ENCODE data around the gene COX19.

Gene COX19

GRCh38 chr7:951881-952547 is 23.3 kb downstream of the COX19 start:
- Histone ChIP-seq H3K4me3 (no peak overlapping the region), H3K27ac (no peak overlapping the region)
- DNase-seq (ENCODE audit: low spot score), result no peak
- TF ChIP-seq, protein P1, sequence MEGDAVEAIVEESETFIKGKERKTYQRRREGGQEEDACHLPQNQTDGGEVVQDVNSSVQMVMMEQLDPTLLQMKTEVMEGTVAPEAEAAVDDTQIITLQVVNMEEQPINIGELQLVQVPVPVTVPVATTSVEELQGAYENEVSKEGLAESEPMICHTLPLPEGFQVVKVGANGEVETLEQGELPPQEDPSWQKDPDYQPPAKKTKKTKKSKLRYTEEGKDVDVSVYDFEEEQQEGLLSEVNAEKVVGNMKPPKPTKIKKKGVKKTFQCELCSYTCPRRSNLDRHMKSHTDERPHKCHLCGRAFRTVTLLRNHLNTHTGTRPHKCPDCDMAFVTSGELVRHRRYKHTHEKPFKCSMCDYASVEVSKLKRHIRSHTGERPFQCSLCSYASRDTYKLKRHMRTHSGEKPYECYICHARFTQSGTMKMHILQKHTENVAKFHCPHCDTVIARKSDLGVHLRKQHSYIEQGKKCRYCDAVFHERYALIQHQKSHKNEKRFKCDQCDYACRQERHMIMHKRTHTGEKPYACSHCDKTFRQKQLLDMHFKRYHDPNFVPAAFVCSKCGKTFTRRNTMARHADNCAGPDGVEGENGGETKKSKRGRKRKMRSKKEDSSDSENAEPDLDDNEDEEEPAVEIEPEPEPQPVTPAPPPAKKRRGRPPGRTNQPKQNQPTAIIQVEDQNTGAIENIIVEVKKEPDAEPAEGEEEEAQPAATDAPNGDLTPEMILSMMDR (IDR thresholded peaks at IDR 0.05), result no peak

DNA sequence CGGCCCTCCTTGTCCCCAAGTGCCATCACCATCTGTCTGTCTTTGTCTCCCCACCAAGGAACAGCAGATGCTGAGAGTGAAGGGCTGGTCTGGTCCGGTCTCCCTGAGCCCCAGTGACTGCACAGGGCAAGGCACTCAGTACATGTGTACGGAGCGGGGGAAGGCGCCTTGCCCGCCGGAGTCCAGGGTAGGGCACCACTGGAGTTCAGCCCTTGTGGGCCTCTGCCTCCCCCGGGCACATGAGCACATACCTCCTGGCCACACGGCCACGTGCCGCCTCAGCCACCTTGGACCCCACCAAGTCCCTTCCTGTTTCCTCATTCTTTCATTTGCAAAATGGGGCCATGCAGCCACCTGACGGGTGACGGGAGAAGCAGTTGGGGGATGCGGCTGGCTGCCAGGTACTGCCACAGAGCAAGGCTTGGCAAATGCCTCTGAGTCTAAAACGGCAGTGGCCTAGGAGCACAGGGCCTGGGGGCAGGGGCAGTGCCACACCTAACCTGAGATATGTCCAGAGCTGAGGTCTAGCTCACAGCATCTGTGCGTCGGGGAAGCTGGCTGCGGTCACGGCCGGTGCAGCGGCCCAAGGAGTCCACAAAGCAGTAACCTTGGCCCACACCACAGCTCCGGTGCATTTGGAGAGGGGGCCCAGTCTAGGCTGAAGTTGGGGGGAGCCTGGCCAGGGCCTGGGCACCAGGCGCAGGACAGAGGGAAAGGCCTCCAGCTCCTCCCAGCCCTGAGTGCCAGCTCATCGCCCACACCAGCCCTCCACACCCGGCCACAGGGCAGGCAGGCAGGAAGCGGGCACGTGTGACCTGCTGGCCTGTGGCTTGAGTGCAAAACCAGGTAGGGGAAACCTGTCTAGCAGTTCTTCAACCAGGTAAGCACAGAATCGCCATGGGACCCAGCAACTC is 26.1 kb downstream of the COX19 start:
- DNase-seq (ENCODE audit: low spot score), result no peak
- H3K4me3 ChIP-seq, result no peak overlapping the region
- H3K27ac ChIP-seq, result no peak overlapping the region
- TF ChIP-seq, protein P1 (IDR thresholded peaks at IDR 0.05), result no peak

DNA sequence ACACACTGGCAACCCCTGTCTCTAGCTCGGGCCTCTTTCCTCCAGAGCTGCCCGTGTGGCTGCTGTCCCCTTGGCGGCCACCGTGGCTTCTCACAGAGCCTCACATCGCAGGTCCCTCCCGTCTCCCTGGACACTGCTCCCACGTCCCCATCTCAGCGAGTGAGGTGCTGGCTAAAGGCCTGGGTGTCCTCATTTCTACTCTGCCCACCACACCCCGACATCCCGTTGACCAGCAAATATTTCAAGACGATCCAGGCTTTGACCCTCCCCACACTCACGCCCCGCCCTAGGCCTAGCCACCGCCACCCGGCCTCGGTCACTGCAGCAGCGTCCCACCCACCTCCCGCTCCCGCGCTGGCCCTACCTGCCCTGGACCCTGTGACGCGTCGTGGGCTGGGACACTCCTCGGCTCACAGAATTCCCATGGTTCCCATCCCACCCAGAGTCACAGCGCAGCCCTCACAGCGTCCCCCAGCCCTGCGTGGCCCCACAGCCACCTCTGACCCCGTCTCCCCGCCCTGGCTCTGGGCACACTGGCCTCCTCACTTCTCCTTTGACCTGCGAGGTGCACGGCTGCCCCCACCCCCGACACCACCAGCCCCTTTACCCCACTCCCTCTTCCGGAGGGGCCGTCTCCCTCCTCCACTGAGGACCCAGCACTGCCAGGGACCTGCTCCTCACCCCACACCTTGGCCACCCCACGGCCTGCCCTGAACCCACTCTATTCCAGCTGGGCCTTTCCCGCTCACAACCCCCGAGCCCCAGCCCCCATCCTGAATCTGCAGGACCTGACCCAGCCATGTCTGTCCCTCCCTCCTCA is 27.7 kb downstream of the COX19 start:
- H3K27ac ChIP-seq, result no peak overlapping the region
- no peak for DNase-seq (ENCODE audit: low spot score)
- TF ChIP-seq, protein P1 (IDR thresholded peaks at IDR 0.05), result no peak
- H3K4me3 ChIP-seq, result no peak overlapping the region

DNA sequence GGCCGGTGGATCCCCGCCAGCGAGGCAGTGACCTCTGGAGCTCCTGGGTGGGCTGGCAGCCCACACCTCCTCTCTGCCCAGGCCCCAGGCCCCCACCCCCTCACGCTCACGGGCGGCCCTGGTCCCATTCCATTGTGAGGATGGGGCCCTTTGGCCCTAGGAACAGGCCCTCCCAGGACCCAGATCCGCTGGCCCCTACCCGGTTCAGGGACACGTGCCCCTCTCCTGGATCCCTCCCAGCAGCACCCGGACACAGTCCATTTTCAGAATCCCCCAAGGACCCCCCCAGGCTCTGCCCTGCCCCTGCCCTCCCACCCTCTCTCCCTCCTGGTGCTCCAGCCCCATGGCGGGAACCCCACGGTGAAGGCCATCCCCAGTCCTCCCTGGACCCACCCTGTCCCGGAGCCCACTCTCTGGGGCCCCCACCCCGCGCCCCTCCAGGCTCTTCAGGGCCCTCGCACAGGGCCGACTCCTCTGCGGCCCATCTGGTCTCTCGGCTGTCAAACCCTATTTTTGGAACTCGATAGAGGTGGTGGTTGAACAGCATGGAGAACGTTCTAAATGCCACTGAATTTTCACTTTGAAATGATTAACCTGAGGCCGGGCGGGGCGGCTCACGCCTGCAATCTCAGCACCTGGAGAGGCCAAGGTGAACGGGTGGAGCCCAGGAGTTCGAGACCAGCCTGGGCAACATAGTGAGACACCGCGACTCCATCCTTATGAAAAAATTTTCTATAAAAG is 28.9 kb downstream of the COX19 start:
- TF ChIP-seq, protein P1 (IDR thresholded peaks at IDR 0.05), result no peak
- DNase-seq (ENCODE audit: low spot score), result no peak
- H3K27ac ChIP-seq, result no peak overlapping the region
- H3K4me3 ChIP-seq, result no peak overlapping the region

DNA sequence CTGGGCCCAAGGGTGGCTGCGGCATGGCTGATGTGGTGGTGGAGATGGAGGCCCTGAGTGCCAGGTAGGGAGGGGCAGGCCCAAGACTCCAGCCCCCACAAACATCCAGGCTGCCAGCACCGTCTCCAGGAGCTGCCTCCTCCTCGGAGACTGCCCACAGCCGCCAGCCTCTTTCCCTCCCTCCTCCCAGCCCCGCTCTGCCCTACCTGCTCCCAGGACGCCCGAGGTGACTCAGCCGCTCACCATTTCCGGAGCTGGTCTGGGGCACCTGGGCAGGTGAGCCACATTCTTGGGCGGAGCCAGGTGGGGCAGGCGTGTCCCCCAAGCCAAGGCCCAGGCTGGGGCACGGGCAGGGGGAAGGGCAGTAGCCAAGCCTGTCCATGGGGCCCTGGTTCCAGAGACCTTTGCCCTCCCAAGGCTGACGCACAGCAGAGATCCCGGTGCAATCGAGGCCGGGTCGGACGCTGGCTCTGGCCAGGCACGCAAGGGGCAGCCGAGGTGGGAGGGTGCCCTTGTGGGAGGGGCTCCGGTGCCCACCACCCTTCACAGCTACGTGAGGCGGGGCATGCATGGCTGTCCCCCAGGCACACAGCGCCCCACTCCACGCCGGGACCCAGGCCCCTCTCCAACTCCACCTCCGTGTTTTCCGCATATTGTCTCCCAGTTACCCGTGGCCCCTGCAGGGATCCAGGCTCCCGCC is 29.6 kb downstream of the COX19 start:
- TF ChIP-seq, protein P1 (IDR thresholded peaks at IDR 0.05), result no peak
- Histone ChIP-seq H3K4me3 (no peak overlapping the region), H3K27ac (no peak overlapping the region)
- no peak for DNase-seq (ENCODE audit: low spot score)

- DNase-seq (ENCODE audit: low spot score), result no peak
- Histone ChIP-seq H3K27ac (no peak overlapping the region), H3K4me3 (no peak overlapping the region)
- TF ChIP-seq, protein P1 (IDR thresholded peaks at IDR 0.05), result no peak
Measured at GRCh38 chr7:945147-945555, 30.2 kb downstream of the COX19 start.

All from coronary artery (tissue), 2 donors.